Measurements from ENCODE around the gene CDH13. TPM values are rescaled to one million over a fixed set of nuclear protein-coding genes. Genes with fewer than 3 reads are reported as not detected.

CDH13 gene
- total RNA-seq, 1 experiment from 2014 or later: 0.56 TPM

- no peaks in the 10 kb centered on the region for H3K9me2 ChIP-seq (replicated peaks; ENCODE audit: insufficient read depth, low read length)
- H3K27ac ChIP-seq (ENCODE audit: low read length): no peak overlapping the region
- H3K4me1 ChIP-seq (ENCODE audit: low read length): no peaks in the 10 kb centered on the region
- no peak overlapping the region for H3K9ac ChIP-seq (ENCODE audit: low read length)
- DNase-seq: no peak
- H3K79me2 ChIP-seq (ENCODE audit: low read length): no peaks in the 10 kb centered on the region
- no peak overlapping the region for H2AFZ ChIP-seq (ENCODE audit: low read length)
- no peaks in the 10 kb centered on the region for H4K20me1 ChIP-seq (ENCODE audit: insufficient read depth, low read depth, low read length)
- no peak overlapping the region for H3K4me2 ChIP-seq (ENCODE audit: low read depth, low read length, poor library complexity, severe bottlenecking)
- no peaks in the 10 kb centered on the region for H3K9me3 ChIP-seq (ENCODE audit: low read length)
- no peaks in the 10 kb centered on the region for H3K27me3 ChIP-seq (ENCODE audit: low read length)
- no peaks in the 10 kb centered on the region for H3K36me3 ChIP-seq (ENCODE audit: insufficient read depth, low read length)
- no peak overlapping the region for H3K4me3 ChIP-seq (ENCODE audit: low read length)
These were observed 605.0 kb downstream of the CDH13 start for GRCh38 chr16:83231729-83232128.

DNA sequence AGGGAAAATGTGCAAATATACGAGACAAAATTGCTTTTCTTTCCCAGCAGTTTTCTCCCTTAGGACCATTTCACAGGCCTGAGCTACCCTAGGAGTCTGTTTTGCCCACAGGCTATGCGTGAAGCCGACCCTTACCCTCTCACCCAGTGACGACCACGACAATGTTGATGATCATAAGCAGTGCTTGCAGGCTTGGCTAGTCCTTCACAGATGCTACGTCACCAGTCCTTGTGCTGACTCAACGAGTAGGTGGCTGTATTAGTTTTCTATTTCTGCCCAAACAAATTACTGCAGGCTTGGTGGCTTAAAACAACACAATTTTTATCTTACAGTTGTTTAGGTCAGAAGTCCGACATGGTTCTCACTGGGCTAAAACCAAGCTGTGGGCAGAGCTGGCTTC, 606.4 kb downstream of the CDH13 start:
- H3K27me3 ChIP-seq (ENCODE audit: low read length): no peaks in the 10 kb centered on the region
- DNase-seq: no peak
- no peak overlapping the region for H2AFZ ChIP-seq (ENCODE audit: low read length)
- no peaks in the 10 kb centered on the region for H3K9me2 ChIP-seq (replicated peaks; ENCODE audit: insufficient read depth, low read length)
- no peaks in the 10 kb centered on the region for H3K36me3 ChIP-seq (ENCODE audit: insufficient read depth, low read length)
- H3K79me2 ChIP-seq (ENCODE audit: low read length): no peaks in the 10 kb centered on the region
- H3K4me3 ChIP-seq (ENCODE audit: low read length): no peak overlapping the region
- no peak overlapping the region for H3K4me2 ChIP-seq (ENCODE audit: low read depth, low read length, poor library complexity, severe bottlenecking)
- H3K4me1 ChIP-seq (ENCODE audit: low read length): no peaks in the 10 kb centered on the region
- H3K9me3 ChIP-seq (ENCODE audit: low read length): no peaks in the 10 kb centered on the region
- H3K9ac ChIP-seq (ENCODE audit: low read length): no peak overlapping the region
- no peaks in the 10 kb centered on the region for H4K20me1 ChIP-seq (ENCODE audit: insufficient read depth, low read depth, low read length)
- no peak overlapping the region for H3K27ac ChIP-seq (ENCODE audit: low read length)

DNA sequence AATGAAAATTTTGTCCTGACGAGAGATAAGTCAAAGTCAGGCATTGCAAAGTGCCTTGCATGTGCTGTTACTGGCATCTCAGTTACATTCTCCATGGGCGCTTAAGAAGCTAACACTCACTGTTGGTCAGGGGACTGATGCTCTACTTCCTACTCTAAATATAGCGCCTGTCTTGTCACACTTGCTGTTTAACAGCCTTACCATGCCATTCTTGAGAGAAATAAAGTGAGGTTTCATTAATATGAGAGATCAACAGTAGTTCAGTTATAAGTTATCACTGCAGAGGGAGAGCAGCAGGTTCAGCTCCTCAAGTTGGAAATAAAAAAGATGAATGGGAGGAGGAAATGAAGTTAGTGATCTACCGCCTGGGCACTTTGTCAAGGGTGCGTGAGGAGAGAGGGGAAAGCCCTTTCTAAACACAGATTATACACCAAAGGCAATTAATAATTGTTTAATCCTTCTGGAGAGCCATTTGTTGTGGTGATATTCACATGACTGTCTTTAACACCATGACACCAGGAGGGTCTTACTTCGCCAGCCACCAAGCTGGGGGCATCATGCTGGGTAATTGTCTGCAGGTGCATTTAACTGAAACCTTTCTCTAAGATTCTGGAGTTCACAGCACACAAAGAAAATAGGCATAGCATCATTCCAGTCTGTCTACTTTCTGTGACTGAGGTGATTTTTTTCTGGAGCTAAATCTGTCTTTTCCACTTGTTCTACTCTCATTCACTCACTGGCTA, 612.4 kb downstream of the CDH13 start:
- Histone ChIP-seq H3K27me3 (ENCODE audit: low read length) (no peaks in the 10 kb centered on the region), H3K9me2 (replicated peaks; ENCODE audit: insufficient read depth, low read length) (no peaks in the 10 kb centered on the region), H3K27ac (ENCODE audit: low read length) (no peak overlapping the region), H3K4me2 (ENCODE audit: low read depth, low read length, poor library complexity, severe bottlenecking) (no peak overlapping the region), H3K4me1 (ENCODE audit: low read length) (no peaks in the 10 kb centered on the region), H2AFZ (ENCODE audit: low read length) (no peak overlapping the region), H4K20me1 (ENCODE audit: insufficient read depth, low read depth, low read length) (no peaks in the 10 kb centered on the region), H3K79me2 (ENCODE audit: low read length) (no peaks in the 10 kb centered on the region), H3K4me3 (ENCODE audit: low read length) (no peak overlapping the region), H3K9me3 (ENCODE audit: low read length) (no peaks in the 10 kb centered on the region), H3K36me3 (ENCODE audit: insufficient read depth, low read length) (no peaks in the 10 kb centered on the region), H3K9ac (ENCODE audit: low read length) (no peak overlapping the region)
- DNase-seq: no peak

DNA sequence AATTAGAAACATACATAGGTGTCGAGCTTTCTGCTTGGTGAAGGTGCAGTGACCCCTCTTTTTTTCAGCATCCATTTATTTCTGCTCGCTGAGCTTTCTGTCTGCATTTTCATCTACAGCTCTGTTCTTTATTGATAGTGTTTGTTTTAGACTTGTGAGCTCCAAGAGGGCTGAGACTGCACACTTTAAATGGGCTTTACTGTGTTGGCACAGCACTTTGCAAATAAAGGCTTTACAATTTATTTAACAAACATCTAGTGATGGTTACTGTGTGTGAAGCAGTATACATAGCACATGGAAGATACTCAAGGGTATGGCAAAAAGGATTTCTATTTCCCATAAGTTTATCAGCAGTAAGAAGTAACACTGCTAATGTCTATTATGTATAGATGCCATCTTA, 617.3 kb downstream of the CDH13 start:
- H3K9me2 ChIP-seq (replicated peaks; ENCODE audit: insufficient read depth, low read length): no peaks in the 10 kb centered on the region
- no peak overlapping the region for H2AFZ ChIP-seq (ENCODE audit: low read length)
- no peaks in the 10 kb centered on the region for H3K79me2 ChIP-seq (ENCODE audit: low read length)
- H3K4me1 ChIP-seq (ENCODE audit: low read length): no peaks in the 10 kb centered on the region
- H4K20me1 ChIP-seq (ENCODE audit: insufficient read depth, low read depth, low read length): no peaks in the 10 kb centered on the region
- no peaks in the 10 kb centered on the region for H3K36me3 ChIP-seq (ENCODE audit: insufficient read depth, low read length)
- no peak overlapping the region for H3K27ac ChIP-seq (ENCODE audit: low read length)
- H3K27me3 ChIP-seq (ENCODE audit: low read length): no peaks in the 10 kb centered on the region
- no peak overlapping the region for H3K9ac ChIP-seq (ENCODE audit: low read length)
- H3K4me3 ChIP-seq (ENCODE audit: low read length): no peak overlapping the region
- no peaks in the 10 kb centered on the region for H3K9me3 ChIP-seq (ENCODE audit: low read length)
- no peak for DNase-seq
- no peak overlapping the region for H3K4me2 ChIP-seq (ENCODE audit: low read depth, low read length, poor library complexity, severe bottlenecking)

GRCh38 chr16:83245061-83245460, 618.3 kb downstream of the CDH13 start:
- DNase-seq: no peak
- no peaks in the 10 kb centered on the region for H3K79me2 ChIP-seq (ENCODE audit: low read length)
- no peak overlapping the region for H3K4me3 ChIP-seq (ENCODE audit: low read length)
- no peaks in the 10 kb centered on the region for H3K9me3 ChIP-seq (ENCODE audit: low read length)
- H3K4me1 ChIP-seq (ENCODE audit: low read length): no peaks in the 10 kb centered on the region
- H3K27me3 ChIP-seq (ENCODE audit: low read length): no peaks in the 10 kb centered on the region
- no peaks in the 10 kb centered on the region for H3K9me2 ChIP-seq (replicated peaks; ENCODE audit: insufficient read depth, low read length)
- no peak overlapping the region for H3K4me2 ChIP-seq (ENCODE audit: low read depth, low read length, poor library complexity, severe bottlenecking)
- H3K9ac ChIP-seq (ENCODE audit: low read length): no peak overlapping the region
- no peak overlapping the region for H2AFZ ChIP-seq (ENCODE audit: low read length)
- H4K20me1 ChIP-seq (ENCODE audit: insufficient read depth, low read depth, low read length): no peaks in the 10 kb centered on the region
- no peak overlapping the region for H3K27ac ChIP-seq (ENCODE audit: low read length)
- no peaks in the 10 kb centered on the region for H3K36me3 ChIP-seq (ENCODE audit: insufficient read depth, low read length)

GRCh38 chr16:83247767-83248372, 621.1 kb downstream of the CDH13 start:
- no peaks in the 10 kb centered on the region for H4K20me1 ChIP-seq (ENCODE audit: insufficient read depth, low read depth, low read length)
- H3K4me2 ChIP-seq (ENCODE audit: low read depth, low read length, poor library complexity, severe bottlenecking): no peak overlapping the region
- H3K9me2 ChIP-seq (replicated peaks; ENCODE audit: insufficient read depth, low read length): no peaks in the 10 kb centered on the region
- DNase-seq: no peak
- H3K27ac ChIP-seq (ENCODE audit: low read length): no peak overlapping the region
- H3K4me3 ChIP-seq (ENCODE audit: low read length): no peak overlapping the region
- no peaks in the 10 kb centered on the region for H3K79me2 ChIP-seq (ENCODE audit: low read length)
- no peaks in the 10 kb centered on the region for H3K9me3 ChIP-seq (ENCODE audit: low read length)
- H3K27me3 ChIP-seq (ENCODE audit: low read length): no peaks in the 10 kb centered on the region
- H3K36me3 ChIP-seq (ENCODE audit: insufficient read depth, low read length): no peaks in the 10 kb centered on the region
- no peaks in the 10 kb centered on the region for H3K4me1 ChIP-seq (ENCODE audit: low read length)
- H2AFZ ChIP-seq (ENCODE audit: low read length): no peak overlapping the region
- no peak overlapping the region for H3K9ac ChIP-seq (ENCODE audit: low read length)

- DNase-seq: no peak
- H2AFZ ChIP-seq (ENCODE audit: low read length): no peak overlapping the region
- no peak overlapping the region for H3K9ac ChIP-seq (ENCODE audit: low read length)
- no peaks in the 10 kb centered on the region for H3K9me2 ChIP-seq (replicated peaks; ENCODE audit: insufficient read depth, low read length)
- no peaks in the 10 kb centered on the region for H3K27me3 ChIP-seq (ENCODE audit: low read length)
- H3K27ac ChIP-seq (ENCODE audit: low read length): no peak overlapping the region
- no peaks in the 10 kb centered on the region for H4K20me1 ChIP-seq (ENCODE audit: insufficient read depth, low read depth, low read length)
- no peak overlapping the region for H3K4me3 ChIP-seq (ENCODE audit: low read length)
- no peaks in the 10 kb centered on the region for H3K79me2 ChIP-seq (ENCODE audit: low read length)
- H3K9me3 ChIP-seq (ENCODE audit: low read length): no peaks in the 10 kb centered on the region
- H3K4me2 ChIP-seq (ENCODE audit: low read depth, low read length, poor library complexity, severe bottlenecking): no peak overlapping the region
- H3K36me3 ChIP-seq (ENCODE audit: insufficient read depth, low read length): no peaks in the 10 kb centered on the region
- peaks cover 1% of the 10 kb centered on the region; the same call in 1 of the 2 replicates for H3K4me1 ChIP-seq (ENCODE audit: low read length)
These were observed 622.1 kb downstream of the CDH13 start for GRCh38 chr16:83248735-83249463.

- Histone ChIP-seq H3K27me3 (ENCODE audit: low read length) (no peaks in the 10 kb centered on the region), H3K79me2 (ENCODE audit: low read length) (no peaks in the 10 kb centered on the region), H3K9ac (ENCODE audit: low read length) (no peak overlapping the region), H3K36me3 (ENCODE audit: insufficient read depth, low read length) (no peaks in the 10 kb centered on the region), H3K4me2 (ENCODE audit: low read depth, low read length, poor library complexity, severe bottlenecking) (no peak overlapping the region), H3K27ac (ENCODE audit: low read length) (no peak overlapping the region), H2AFZ (ENCODE audit: low read length) (no peak overlapping the region), H4K20me1 (ENCODE audit: insufficient read depth, low read depth, low read length) (no peaks in the 10 kb centered on the region), H3K4me1 (ENCODE audit: low read length) (peaks cover 3% of the 10 kb centered on the region; the same call in 1 of the 2 replicates), H3K4me3 (ENCODE audit: low read length) (no peak overlapping the region), H3K9me2 (replicated peaks; ENCODE audit: insufficient read depth, low read length) (no peaks in the 10 kb centered on the region), H3K9me3 (ENCODE audit: low read length) (no peaks in the 10 kb centered on the region)
- DNase-seq: no peak
These were observed 626.8 kb downstream of the CDH13 start for GRCh38 chr16:83253521-83253920.
